ENCODE measurements around the gene TMEM179.
A peak's percentile ranks its signal among the peaks of the same experiment; 100 is the strongest.
"Not testable (repeated sequence)": the region's sequence is repeated elsewhere in the genome, so short reads cannot be mapped to it uniquely, and the experiment has no call there.

TMEM179 gene

GRCh38 chr14:104604458-104605449 lies at the start of gene TMEM179:
TMEM179 (minus strand) TSS chr14:104604772; CDS start chr14:104604741, 31 bp downstream.
- DNase-seq (ENCODE audit: low read depth in 3 of 3): peak in 1 of 3 donors; percentile 14

- DNase-seq (ENCODE audit: low read depth in 3 of 3): no peak
Measured at GRCh38 chr14:104654119-104654518, 49.5 kb upstream of the TMEM179 start.

DNA sequence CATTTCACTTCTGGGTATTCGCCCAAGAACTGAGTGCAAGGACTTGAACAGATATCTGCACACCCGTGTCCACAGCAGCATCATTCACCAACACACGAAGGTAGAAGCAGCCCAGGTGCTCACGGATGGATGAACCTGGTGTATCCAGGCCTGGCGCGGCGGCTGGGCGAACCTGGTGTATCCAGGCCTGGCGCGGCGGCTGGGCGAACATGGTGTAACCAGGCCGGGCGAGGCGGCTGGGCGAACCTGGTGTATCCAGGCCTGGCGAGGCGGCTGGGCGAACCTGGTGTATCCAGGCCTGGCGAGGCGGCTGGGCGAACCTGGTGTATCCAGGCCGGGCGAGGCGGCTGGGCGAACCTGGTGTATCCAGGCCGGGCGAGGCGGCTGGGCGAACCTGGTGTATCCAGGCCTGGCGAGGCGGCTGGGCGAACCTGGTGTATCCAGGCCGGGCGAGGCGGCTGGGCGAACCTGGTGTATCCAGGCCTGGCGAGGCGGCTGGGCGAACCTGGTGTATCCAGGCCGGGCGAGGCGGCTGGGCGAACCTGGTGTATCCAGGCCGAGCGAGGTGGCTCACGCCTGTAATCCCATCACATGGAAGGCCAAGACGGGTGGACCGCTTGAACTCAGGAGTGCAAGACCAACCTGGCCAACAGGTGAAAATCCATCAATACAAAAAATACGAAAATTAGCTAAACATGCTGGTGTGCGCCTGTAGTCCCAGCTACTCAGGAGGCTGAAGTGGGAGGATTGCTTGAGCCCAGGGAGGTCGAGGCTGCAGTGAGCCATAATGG lies 48.8 kb upstream of the TMEM179 start:
- not testable (repeated sequence) for DNase-seq (ENCODE audit: low read depth in 3 of 3)

DNA sequence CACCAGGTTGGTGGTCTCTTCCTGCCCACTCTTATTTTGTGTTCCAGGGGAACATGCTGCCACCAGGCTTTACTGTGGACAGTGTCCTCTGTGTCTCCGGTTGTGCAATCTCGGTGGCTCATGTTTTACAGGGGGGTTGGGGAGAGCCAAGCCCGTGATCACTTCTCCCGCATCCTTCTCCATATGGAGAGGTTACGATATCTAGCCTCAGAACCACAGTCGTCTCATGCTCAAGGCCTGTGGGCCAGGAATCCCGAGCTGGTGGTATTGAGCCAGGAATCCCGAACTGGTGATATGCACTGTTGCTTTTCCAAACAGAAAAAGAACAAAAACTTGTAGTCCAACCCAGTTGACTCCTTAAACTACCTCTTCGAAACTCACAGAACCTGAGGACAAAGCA lies 47.8 kb upstream of the TMEM179 start:
- DNase-seq (ENCODE audit: low read depth in 3 of 3): no peak

DNA sequence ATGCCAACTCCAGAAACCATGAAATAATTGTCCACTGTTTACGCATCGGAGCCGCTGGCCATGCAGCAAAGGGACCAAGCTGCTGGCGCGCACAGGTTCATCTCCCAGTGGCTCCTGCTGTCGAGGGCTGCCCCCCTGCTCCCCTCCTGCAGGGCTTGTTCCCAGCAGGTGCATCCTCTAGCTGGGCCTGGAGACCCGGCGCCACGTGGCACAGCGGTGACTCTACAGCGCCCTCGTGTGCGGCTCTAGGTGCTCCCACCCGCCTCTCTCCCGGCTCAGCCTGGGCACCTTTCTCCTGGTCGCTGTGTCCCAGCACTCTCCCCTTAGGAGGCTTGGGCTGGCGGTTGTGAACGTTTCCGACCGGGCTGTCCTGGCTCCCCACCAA lies 47.3 kb upstream of the TMEM179 start:
- no peak for DNase-seq (ENCODE audit: low read depth in 3 of 3)

- no peak for DNase-seq (ENCODE audit: low read depth in 3 of 3)
Measured at GRCh38 chr14:104650981-104651875, 46.7 kb upstream of the TMEM179 start.

GRCh38 chr14:104650057-104650980 lies 45.7 kb upstream of the TMEM179 start:
- DNase-seq (ENCODE audit: low read depth in 3 of 3): peak; percentile 25 to 53 (median 48)

- no peak for DNase-seq (ENCODE audit: low read depth in 3 of 3)
Measured at GRCh38 chr14:104647467-104648043, 43.0 kb upstream of the TMEM179 start.

DNA sequence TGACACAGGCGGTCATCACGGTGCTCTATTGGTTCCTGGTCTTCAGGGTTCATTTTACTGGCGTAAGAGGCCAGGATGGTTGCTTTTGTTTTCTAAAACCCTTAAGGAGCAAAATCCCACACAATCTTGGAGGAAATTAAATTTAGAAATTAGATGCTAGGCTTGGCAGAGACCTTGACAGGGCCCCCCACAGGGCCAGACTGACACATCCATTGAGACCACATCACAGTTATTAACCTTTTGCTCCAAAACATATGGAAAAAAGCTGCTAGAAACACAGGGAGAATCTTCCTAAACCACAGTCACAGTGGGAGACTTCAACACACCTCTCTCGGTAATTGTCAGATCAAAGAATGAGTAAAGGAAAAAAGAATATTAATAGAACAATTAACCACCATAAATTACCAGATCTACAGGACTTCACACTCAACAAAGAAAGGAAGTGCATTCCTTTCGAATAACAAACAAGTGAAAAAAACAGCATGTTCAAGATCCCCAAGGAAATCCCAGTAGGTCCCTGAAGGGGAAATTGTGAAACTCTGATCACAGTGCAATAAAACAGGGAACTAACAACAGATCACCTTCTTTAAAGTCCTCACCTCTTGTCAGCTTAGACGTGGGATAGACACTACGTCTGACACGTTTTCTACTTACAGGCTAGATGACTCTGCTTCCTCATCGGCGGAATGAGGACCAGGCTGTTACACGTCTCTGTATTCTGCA lies 40.2 kb upstream of the TMEM179 start:
- DNase-seq (ENCODE audit: low read depth in 3 of 3): no peak

DNA sequence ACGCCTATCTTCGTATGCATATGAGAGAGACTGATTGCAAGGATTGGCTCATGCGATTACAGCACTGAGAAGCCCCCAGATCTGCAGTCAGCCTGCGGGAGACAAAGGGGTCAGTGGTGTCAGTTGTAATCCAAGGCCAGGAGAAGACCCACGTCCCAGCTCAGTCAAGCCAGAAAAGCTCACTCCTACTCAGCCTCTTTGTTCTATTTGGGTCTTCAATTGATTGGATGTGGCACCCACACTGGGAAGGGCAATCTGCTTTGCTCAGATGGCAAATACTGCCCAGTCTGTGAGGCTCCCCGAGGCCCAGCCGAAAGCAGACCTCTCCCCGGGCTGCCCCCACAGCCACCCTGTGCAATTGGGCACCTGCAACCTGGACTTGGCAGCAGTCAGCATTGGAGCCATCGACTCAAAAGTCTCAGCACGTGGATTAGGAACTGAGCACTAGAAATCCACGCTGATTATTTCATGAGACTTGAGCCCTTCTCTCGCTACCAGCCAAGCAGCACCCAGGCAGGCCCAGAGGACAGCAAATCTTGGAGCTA lies 39.6 kb upstream of the TMEM179 start:
- DNase-seq (ENCODE audit: low read depth in 3 of 3): no peak

DNA sequence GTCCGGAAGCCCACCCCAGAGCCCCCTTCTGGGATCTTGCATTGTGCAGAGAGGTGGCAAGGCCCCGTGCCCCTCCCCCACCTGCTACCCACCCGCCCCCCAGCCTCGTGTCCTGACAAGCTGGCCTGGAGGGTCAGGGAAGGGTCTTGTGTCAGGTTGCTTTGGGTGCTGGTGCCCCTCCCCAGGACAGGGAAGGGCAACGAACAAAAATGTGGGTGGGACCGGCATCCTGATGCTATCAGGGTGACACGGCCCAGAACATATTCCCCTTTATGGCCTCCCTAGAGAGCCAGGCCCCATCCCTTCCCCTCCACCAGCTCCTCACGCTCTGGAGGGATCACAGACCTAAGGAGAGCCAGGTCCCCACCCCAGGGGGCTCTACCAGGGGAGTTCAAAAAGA lies 38.7 kb upstream of the TMEM179 start:
- DNase-seq (ENCODE audit: low read depth in 3 of 3): no peak

- DNase-seq (ENCODE audit: low read depth in 3 of 3): no peak
Measured at GRCh38 chr14:104642540-104642868, 37.9 kb upstream of the TMEM179 start.

DNA sequence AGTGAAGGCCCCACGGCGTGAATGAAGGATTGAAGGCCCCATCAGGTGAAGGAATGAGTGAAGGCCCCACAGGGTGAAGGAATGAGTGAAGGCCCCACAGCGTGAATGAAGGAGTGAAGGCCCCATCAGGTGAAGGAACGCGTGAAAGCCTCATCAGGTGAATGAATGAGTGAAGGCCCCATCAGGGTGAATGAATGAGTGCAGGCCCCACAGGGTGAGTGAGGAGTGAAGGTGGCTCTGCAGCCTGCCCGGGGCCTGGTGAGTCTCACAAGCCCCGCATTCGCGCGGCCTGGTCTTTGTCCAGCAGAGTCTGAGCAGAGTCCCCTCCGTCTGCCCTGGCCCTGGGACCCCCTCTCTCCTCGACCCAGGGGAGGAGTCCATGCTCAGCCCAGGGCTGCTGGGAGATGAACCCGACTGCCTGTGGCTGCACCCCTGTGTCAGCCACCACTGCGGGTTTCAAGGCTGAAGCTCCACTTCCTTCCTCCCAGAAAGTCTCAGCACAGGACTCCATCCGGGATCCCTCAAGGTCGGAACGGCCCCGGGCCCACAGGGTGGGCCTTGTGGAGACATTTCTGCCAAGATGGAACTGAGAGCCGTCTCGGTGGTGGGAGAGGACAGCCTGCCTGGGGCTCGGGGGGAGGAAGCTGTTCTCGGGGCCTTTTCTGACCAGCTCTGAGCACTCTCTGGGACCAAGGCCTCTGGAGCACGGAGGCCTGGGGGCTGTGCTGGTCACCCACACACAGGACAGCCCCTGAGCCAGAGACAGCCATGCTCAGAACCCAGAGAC lies 37.4 kb upstream of the TMEM179 start:
- DNase-seq (ENCODE audit: low read depth in 3 of 3): no peak

DNA sequence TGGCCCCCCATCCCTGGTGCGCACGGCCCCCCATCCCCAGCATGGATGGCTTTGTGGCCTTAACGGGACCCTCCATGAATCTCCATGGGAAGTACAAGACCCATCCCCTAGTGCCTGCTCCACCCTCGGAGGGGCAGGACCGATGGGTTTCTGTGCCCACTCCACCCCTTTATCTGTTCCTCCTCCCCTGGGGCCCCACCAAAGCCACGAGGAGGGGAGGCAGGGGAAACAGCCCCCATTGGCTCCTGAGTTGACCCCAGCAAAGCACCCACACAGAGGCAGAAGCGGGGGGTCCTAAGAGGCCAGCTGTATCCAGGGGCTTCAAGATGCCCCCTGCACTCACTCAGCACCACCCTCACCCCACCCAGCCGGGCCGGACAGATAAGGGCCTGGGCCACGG lies 36.1 kb upstream of the TMEM179 start:
- no peak for DNase-seq (ENCODE audit: low read depth in 3 of 3)

DNA sequence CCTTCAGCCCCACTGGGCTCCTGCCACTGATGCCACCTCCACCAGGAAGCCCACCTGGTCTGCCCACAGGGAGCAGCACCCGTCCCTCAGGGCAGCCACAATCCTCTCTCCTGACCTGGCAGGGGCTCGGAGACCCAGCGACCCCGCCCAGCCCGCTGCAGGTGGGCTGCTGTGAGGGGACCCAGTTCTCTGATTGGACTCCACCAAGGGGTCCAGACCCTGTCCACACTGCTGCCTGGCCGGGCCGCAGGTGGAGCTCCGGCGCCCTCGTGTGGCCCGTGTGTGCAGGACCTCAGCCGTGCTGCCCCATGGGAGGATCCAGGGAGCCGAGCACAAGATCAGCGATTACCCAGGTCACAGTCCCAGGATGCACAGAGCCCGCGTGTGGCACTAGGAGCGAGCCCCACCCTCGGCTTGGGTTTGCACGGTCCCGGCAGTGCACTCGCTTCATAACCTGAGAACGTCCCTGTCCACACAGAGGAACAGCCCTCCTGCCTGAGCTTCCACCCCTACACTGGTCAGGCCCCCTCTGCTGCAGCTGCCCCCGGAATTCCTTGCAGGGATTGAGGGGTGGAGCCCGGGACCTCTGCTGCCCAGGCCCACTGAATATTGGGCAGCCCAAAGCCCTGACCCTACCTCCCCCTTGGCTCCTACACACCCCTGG lies 35.4 kb upstream of the TMEM179 start:
- DNase-seq (ENCODE audit: low read depth in 3 of 3): peak; percentile 9 to 32 (median 24)

DNA sequence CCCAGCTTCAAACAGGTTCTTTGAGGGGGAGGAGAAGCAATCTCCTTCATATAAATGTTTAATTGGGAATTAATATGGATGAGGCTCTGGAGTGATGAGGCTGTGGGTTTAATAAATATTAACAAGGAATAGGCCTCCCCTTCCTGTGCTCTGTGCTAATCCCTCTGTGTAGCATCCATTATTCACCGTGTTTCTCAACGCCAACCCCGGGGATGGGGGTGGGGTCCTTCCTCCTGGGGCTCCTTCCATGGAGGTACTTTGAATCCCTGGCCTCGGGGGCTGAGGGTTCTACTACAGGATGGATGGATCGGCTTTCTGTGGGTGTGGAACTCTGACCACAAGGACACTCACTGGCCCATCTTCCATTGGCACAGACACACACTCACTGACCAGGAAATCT lies 34.9 kb upstream of the TMEM179 start:
- DNase-seq (ENCODE audit: low read depth in 3 of 3): no peak

DNA sequence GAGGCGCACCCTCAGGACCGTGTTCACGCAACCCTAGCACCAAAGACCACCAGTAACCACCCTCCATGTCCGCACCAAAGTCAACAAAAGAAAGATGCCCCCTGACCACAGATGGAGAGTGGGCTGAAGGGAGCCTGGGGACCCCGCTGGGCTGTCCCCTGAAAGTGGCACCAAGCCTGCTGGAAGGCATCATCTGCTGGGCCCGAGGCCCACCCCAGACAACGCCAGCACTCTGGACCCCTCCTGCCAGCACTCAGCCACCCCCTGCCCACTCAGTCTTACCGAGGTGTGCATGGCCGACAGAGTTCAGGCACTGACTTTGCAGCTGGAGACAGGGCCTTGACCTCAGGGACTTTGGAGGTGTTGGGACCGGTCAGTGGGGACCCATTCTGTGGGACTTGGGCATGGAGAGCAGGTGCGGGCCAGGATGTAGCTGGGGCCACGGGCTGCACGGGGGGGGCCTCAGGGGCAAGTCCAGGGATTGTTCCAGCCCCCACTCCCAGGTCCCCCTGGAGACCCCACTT lies 34.4 kb upstream of the TMEM179 start:
- no peak for DNase-seq (ENCODE audit: low read depth in 3 of 3)

GRCh38 chr14:104638190-104638589 lies 33.6 kb upstream of the TMEM179 start:
- no peak for DNase-seq (ENCODE audit: low read depth in 3 of 3)

Data from stimulated activated CD4-positive, alpha-beta T cell treated with anti-CD3 and anti-CD28 coated beads, TNF-alpha, amount 100 ng/mL, for 48 hours (primary cell).